ENCODE data around the gene MCM7.

The MCM7 gene

GRCh38 chr7:100065452-100066186 lies 35.6 kb downstream of the MCM7 start:
- no peak for DNase-seq

GRCh38 chr7:100064162-100064561 lies 37.0 kb downstream of the MCM7 start:
- no peak for DNase-seq

DNA sequence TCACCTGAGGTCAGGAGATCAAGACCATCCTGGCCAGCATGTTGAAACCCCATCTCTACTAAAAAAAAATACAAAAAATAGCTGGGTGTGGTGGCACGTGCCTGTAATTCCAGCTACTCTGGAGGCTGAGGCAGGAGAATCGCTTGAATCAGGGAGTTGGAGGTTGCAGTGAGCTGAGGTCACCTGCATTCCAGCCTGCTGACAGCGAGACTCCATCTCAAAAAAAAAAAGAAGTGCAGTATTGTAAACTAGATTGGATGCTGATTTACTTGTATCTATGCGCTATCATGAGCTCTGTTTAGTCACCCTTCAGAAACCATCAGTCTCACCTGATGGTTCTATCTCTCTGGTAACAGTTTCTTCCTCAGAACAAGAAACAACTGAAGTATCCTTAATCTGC lies 37.8 kb downstream of the MCM7 start:
- no peak for DNase-seq

- no peak for DNase-seq
These were observed 39.5 kb downstream of the MCM7 start for GRCh38 chr7:100061518-100062193.

- DNase-seq: no peak
These were observed 41.9 kb downstream of the MCM7 start for GRCh38 chr7:100059251-100059739.

- DNase-seq: no peak
These were observed 44.2 kb downstream of the MCM7 start for GRCh38 chr7:100057006-100057405.

DNA sequence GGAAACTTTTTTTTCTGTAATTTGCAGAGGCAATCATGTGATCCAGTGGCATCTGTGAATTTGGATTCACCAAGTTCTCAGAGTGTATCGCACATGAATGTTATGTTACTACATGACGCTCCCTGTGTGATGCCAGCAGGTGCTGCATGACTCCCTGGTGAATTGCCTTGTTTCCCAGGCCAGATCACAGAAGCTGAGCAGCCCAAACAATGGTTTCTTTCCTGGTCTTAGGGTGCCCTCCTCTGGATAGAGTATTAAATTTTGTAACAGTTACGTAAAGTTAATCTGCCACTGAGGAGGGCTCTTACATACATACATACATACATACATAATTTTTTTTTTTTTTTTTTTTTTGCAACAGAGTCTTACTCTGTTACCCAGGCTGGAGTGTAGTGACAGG lies 48.0 kb downstream of the MCM7 start:
- peak; percentile 50 for DNase-seq

DNA sequence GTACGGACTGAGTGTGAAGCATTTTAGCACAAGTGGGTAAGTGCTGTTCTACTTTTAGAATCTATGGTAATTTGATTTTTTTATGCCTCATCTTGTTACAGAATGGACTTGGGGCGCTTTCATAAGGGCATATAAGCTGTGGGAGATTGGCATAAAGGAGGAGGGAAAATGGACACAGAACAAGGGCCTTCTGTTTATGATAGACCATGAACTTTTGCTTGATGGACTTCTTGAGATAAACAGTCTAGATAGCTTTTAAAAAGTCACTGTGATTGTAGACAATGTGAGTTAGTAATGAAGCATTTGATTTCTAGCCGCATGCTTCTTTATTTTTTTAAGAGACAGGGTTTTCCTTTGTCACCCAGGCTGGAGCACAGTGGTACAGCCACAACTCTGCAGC lies 49.6 kb downstream of the MCM7 start:
- no peak for DNase-seq

DNA sequence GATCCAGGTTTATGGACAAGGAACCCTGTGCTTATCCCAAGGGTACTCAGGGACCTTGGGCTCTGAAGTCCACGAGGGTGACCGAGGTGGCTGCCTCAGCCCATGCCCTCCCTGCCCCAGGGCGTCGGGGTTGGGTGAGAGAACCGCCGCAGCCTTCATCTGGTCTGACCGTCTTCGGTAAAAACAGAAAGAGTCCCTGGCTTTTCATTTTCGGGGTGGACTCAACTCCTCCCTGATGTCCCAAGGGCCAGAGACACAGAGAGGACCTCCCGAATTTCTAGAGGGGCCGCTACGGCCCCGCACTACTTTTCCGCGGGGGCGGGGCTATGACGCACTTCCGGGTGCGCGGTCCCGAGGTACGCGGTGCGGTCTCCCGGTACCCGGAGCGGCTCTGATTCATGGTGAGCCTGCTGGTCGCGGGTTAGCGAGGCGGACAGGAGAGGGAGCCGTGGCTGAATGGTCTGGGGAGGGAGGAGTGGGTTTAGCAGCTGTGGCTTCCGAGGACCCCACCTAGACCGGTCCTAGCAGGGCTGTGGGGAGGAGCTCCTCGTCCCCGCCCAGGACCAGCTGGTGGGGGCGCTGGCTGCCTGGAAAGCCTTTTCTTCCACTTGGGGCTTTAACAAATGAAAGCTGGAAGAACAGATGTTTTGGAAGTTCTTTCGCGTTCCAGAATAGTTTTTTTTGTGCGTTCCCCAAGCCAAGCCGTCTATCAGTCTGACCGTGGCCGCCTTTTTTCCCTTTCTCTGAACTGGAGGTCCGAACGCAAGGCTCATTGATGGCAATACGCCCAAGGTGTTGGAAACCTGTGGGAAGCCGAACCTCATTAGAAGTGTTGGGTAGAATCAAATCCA lies 51.5 kb downstream of the MCM7 start, which contains the start of gene ZSCAN21:
ZSCAN21 (plus strand) TSS at position 334 of the 851 bp plus-strand sequence. CDS start 7,233 bp downstream, outside the sequence.
- DNase-seq: peak; percentile 84

GRCh38 chr7:100048680-100049079 lies 52.5 kb downstream of the MCM7 start:
- DNase-seq: no peak

- DNase-seq: peak; percentile 10
These were observed 56.5 kb downstream of the MCM7 start for GRCh38 chr7:100044718-100045117.
